ENCODE measurements around the gene CCDC157. TPM values are rescaled to one million over a fixed set of nuclear protein-coding genes. Genes with fewer than 3 reads are reported as not detected.

Gene CCDC157
- total RNA-seq, 1 donor from 2014 or later, result 2.9 TPM

DNA sequence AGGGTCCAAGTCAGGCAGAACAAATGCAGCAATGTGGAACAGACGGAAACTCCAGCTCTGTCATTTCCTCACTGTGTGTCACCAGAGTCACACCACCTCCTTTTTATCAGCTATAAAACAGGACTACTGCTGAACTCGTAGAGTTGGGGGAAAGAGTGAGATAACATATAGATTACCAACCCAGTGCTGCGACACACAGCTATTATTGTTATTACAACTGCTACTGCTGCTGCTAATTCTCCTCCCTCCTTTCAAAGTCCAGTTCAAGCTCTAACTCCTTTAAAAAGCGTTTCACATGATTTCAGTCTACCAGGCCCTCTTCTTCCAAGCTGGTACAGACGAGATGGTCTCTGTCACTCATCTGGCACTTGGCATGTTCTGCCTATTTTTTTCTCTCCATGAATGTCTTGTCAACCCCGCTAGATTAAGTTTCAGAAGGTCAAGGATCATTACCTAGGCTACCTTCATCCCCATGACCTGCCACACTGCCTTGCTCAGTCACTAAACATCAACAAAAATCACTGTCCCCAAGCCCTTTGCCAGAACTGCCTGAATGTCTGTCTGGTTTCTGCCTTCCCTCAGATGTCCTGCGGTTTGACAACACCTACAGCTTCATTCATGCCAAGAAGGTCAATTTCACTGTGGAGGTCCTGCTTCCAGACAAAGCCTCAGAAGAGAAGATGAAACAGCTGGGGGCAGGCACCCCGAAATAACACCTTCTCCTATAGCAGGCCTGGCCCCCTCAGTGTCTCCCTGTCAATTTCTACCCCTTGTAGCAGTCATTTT lies 65.1 kb downstream of the CCDC157 start:
- TF ChIP-seq, protein P1, sequence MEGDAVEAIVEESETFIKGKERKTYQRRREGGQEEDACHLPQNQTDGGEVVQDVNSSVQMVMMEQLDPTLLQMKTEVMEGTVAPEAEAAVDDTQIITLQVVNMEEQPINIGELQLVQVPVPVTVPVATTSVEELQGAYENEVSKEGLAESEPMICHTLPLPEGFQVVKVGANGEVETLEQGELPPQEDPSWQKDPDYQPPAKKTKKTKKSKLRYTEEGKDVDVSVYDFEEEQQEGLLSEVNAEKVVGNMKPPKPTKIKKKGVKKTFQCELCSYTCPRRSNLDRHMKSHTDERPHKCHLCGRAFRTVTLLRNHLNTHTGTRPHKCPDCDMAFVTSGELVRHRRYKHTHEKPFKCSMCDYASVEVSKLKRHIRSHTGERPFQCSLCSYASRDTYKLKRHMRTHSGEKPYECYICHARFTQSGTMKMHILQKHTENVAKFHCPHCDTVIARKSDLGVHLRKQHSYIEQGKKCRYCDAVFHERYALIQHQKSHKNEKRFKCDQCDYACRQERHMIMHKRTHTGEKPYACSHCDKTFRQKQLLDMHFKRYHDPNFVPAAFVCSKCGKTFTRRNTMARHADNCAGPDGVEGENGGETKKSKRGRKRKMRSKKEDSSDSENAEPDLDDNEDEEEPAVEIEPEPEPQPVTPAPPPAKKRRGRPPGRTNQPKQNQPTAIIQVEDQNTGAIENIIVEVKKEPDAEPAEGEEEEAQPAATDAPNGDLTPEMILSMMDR (IDR thresholded peaks at IDR 0.05), result no peak
- peak overlapping the region; percentile 97 for H3K4me3 Mint-ChIP-seq
- no peaks in the 10 kb centered on the region for H3K27me3 Mint-ChIP-seq
- H3K36me3 Mint-ChIP-seq (ENCODE audit: low read depth), result peaks cover 27% of the 10 kb centered on the region
- no peaks in the 10 kb centered on the region for H3K9me3 Mint-ChIP-seq
- no peak overlapping the region for H3K27ac Mint-ChIP-seq
- POLR2A ChIA-PET, result interaction anchor here (0.7 to 0.9 kb wide), 2 partner anchors 9 to 13 kb away, joined by 3 to 5 read pairs; no protein-coding TSS in a partner anchor
- ATAC-seq (ENCODE audit: low read depth) (no peak), DNase-seq (no peak)
- intact Hi-C loops (cut with micrococcal nuclease), result loop anchor here (2.0 to 10.0 kb wide), 5 partner anchors 95 to 1035 kb away; partner anchors contain the start of genes AP1B1, NF2, SMTN and TBC1D10A
- H3K4me1 Mint-ChIP-seq, result peaks cover 43% of the 10 kb centered on the region
- CTCF ChIA-PET, result interaction anchor here (1.1 to 1.5 kb wide), 2 partner anchors 34 to 134 kb away, joined by 3 to 5 read pairs; partner anchors contain the start of gene RNF215

DNA sequence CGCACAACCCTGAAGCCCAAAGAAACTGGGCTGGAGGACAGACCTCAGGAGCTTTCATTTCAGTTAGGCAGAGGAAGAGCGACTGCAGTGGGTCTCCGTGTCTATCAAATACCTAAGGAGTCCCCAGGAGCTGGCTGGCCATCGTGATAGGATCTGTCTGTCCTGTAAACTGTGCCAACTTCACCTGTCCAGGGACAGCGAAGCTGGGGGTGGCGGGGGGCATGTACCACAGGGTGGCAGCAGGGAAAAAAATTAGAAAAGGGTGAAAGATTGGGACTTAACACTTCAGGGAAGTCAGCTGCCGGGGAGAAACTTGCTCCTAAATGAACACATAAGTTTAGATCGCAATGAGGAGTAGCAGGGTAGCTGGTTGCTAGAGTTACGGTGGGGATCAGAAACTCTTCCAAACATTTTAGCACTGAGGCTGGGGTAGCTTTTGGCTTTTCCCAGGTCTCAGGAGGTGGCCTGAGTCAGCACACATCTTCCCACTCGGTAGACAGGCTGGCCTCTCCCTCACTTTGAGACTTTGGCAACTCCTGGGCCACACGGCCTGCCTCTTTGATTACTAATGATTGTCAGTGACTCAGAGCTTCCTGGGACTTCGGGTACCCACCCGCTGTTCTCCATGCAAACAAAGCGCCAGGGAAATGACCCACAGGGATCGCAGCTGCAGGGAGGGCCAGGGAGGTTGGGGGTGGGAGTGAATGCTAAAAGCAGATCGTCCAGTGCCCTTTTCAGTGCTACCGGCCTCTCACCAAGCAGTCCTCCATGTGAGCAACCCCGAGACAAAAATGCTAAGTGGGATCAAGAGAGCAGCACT lies 65.9 kb downstream of the CCDC157 start:
- TF ChIP-seq, protein P1 (IDR thresholded peaks at IDR 0.05), result no peak
- ATAC-seq (ENCODE audit: low read depth) (no peak), DNase-seq (no peak)
- H3K27me3 Mint-ChIP-seq, result no peaks in the 10 kb centered on the region
- peaks cover 28% of the 10 kb centered on the region for H3K36me3 Mint-ChIP-seq (ENCODE audit: low read depth)
- H3K27ac Mint-ChIP-seq, result peak overlapping the region; percentile 96
- ChIA-PET POLR2A (interaction anchor here (0.5 to 4.4 kb wide), 15 partner anchors 9 to 1216 kb away, joined by 3 to 42 read pairs (median 5); partner anchors contain the start of genes CCDC157, PES1, SEC14L2 and SF3A1), CTCF (interaction anchor here (1.1 to 4.1 kb wide), 5 partner anchors 35 to 135 kb away, joined by 3 to 27 read pairs (median 5); partner anchors contain the start of genes CASTOR1 and RNF215)
- H3K4me3 Mint-ChIP-seq, result peak overlapping the region; percentile 97
- peaks cover 47% of the 10 kb centered on the region for H3K4me1 Mint-ChIP-seq
- no peaks in the 10 kb centered on the region for H3K9me3 Mint-ChIP-seq
- intact Hi-C loops (cut with micrococcal nuclease), result loop anchor here (1.0 to 10.0 kb wide), 6 partner anchors 96 to 1035 kb away; partner anchors contain the start of genes AP1B1, NF2, SMTN and TBC1D10A

DNA sequence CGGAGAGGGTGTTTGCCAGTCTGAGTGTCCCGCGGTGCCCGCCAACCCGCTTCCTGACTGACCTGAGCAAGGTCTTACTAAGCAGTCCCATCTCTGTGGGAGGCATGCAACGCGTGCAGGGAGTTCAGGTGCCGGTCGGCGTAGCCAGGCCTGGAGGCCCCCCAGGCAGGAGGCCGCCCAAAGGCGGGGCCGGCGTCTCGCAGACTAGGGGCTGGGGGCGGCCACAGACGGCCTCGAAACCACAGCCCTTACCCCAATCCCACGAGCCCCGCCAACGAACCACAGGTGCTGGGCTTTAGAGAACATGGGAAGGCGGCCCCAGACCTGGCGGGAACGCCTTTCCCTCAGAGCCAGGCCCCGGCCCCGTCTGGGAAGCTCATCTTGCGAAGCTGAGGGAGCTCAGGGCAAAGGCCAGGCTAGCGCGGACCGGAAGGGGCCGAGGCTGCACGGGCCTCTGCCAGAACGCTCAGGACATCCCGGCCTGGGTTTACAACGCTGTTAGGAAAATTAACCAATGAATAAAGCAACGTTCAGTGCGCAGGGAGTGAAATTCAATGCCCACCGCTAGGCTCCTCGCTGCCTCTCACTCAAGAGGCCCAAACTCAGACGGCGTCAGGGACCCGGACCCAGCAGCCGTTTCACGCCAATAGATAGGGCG lies 66.6 kb downstream of the CCDC157 start:
- H3K27ac Mint-ChIP-seq, result peak overlapping the region; percentile 96
- H3K27me3 Mint-ChIP-seq, result no peaks in the 10 kb centered on the region
- peaks cover 32% of the 10 kb centered on the region for H3K36me3 Mint-ChIP-seq (ENCODE audit: low read depth)
- H3K4me3 Mint-ChIP-seq, result peak overlapping the region; percentile 97
- ChIA-PET CTCF (interaction anchor here (0.8 to 4.1 kb wide), 7 partner anchors 17 to 160 kb away, joined by 3 to 35 read pairs (median 4); partner anchors contain the start of genes CASTOR1, CCDC157, RNF215 and SF3A1), POLR2A (interaction anchor here (0.5 to 4.4 kb wide), 26 partner anchors 11 to 1215 kb away, joined by 3 to 42 read pairs (median 5); partner anchors contain the start of genes ASCC2, CASTOR1, CCDC157 and PES1)
- DNase-seq, result no peak
- peaks cover 47% of the 10 kb centered on the region for H3K4me1 Mint-ChIP-seq
- H3K9me3 Mint-ChIP-seq, result no peaks in the 10 kb centered on the region
- TF ChIP-seq, protein P1 (IDR thresholded peaks at IDR 0.05), result no peak
- ATAC-seq (ENCODE audit: low read depth), result peak; percentile 16
- intact Hi-C loops (cut with micrococcal nuclease), result loop anchor here (1.0 to 10.0 kb wide), 6 partner anchors 97 to 1036 kb away; partner anchors contain the start of genes AP1B1, NF2, SMTN and TBC1D10A

DNA sequence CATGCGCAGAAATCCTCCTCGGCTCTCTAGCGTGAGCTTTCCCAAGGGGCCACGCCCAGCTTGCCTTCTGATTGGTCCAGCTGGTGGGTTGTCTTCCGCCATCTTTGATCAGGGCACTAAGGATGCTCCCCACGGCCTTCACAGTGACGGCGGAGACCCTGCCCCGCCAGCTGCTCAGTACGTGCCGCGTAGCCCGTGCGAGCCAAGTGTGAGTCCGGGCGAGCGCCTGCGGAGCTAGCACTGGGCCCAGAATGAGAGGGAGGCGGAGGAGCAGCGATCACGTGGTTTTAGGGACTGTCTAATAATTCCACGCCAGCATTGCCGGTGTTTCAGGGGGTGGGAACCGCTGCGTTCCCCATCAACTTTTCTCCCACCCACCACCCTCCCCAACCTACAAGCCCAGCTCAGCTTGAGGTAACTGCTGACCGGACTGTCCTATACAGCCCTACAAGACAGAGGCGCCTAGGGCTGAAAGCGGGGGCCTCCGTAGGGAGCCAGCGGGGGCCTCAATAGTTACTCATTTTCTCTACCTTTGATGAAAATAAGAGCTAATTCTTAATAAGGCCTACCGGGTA lies 67.2 kb downstream of the CCDC157 start:
- Mint-ChIP-seq H3K9me3 (no peaks in the 10 kb centered on the region), H3K27me3 (no peaks in the 10 kb centered on the region), H3K27ac (peak overlapping the region; percentile 96), H3K4me1 (peaks cover 47% of the 10 kb centered on the region), H3K36me3 (ENCODE audit: low read depth) (peaks cover 33% of the 10 kb centered on the region), H3K4me3 (peak overlapping the region; percentile 97)
- ChIA-PET POLR2A (interaction anchor here (0.6 to 4.4 kb wide), 26 partner anchors 11 to 661 kb away, joined by 3 to 42 read pairs (median 5); partner anchors contain the start of genes ASCC2, CASTOR1, CCDC157 and PES1), CTCF (interaction anchor here (0.8 to 4.1 kb wide), 9 partner anchors 10 to 161 kb away, joined by 3 to 35 read pairs (median 4); partner anchors contain the start of genes CASTOR1, CCDC157, RNF215 and SF3A1)
- TF ChIP-seq, protein P1 (IDR thresholded peaks at IDR 0.05), result no peak
- intact Hi-C loops (cut with micrococcal nuclease), result loop anchor here (1.0 to 10.0 kb wide), 9 partner anchors 97 to 1037 kb away; partner anchors contain the start of genes AP1B1, NF2, NIPSNAP1 and PES1
- ATAC-seq (ENCODE audit: low read depth), result peak; percentile 88
- peak; percentile 89 for DNase-seq
